HL-60 (cell line): ENCODE measurements around the gene DOCK8.

Source experiments
- GABPA ChIP-seq: IDR thresholded peaks from 2 replicates; pipeline ENCODE4 v1.6.1; 2012; ENCODE audit warnings: low read depth
- POLR2AphosphoS5 ChIP-seq: IDR thresholded peaks from 2 replicates; pipeline ENCODE4 v1.6.1; 2012; ENCODE audit warnings: low read depth
- SPI1 ChIP-seq: IDR thresholded peaks from 2 replicates; pipeline ENCODE4 v1.6.1; 2012; ENCODE audit warnings: low read depth, mild to moderate bottlenecking, borderline replicate concordance
- TF ChIP-seq, protein P1 (sequence below): IDR thresholded peaks from one replicate; pipeline ENCODE4 v1.5.1; 2011; ENCODE audit warnings: low read length, control low read depth, inconsistent platforms; ENCODE audit not compliant: insufficient read depth

DNA sequence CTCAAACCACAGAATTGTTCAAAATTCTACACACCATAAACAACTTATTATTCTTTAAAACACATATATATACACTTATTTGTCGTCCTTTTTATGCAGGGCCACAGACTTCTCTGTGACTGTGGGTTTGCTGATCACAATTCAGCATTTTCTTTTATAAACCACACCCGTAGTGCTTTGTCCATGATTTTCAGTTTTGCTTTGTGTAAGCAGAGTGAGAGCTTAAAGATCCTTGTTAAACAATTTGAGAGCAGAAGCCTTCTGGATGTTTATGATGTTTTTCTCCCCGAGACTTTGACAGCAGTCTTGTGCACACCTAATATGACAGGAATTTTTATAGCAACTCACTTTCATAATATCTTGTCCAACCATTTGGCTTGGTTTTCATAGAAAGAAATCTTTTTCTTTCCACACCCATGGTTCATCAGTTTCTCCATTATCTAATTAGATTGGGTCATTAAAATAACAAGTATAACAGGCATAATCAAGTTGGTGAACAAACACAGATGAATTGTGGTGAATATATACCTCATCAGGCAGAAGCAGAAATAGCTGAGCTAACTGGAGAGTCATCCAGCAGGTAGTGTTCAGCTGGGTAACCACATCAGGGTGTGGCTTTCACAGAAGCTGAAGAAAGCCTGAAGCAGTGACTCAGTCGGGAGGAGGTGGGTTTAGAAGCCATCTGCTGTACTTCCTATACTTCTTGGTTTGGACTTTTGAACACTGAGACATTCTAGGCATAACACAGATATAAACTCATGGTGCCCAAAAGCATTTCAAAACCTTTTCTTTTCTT, 232.8 kb downstream of the DOCK8 start:
- TF ChIP-seq, protein P1, sequence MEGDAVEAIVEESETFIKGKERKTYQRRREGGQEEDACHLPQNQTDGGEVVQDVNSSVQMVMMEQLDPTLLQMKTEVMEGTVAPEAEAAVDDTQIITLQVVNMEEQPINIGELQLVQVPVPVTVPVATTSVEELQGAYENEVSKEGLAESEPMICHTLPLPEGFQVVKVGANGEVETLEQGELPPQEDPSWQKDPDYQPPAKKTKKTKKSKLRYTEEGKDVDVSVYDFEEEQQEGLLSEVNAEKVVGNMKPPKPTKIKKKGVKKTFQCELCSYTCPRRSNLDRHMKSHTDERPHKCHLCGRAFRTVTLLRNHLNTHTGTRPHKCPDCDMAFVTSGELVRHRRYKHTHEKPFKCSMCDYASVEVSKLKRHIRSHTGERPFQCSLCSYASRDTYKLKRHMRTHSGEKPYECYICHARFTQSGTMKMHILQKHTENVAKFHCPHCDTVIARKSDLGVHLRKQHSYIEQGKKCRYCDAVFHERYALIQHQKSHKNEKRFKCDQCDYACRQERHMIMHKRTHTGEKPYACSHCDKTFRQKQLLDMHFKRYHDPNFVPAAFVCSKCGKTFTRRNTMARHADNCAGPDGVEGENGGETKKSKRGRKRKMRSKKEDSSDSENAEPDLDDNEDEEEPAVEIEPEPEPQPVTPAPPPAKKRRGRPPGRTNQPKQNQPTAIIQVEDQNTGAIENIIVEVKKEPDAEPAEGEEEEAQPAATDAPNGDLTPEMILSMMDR: no peak
- TF ChIP-seq POLR2AphosphoS5 (no peak), GABPA (no peak), SPI1 (no peak)
